ENCODE measurements around the gene SHKBP1.

SHKBP1 gene

GRCh38 chr19:40601134-40601974, 24.7 kb downstream of the SHKBP1 start, which contains the start of gene LTBP4:
Gene LTBP4, plus strand, starts transcription at chr19:40601369. Its CDS starts 19 bp downstream, at chr19:40601388.
- no peak for DNase-seq

DNA sequence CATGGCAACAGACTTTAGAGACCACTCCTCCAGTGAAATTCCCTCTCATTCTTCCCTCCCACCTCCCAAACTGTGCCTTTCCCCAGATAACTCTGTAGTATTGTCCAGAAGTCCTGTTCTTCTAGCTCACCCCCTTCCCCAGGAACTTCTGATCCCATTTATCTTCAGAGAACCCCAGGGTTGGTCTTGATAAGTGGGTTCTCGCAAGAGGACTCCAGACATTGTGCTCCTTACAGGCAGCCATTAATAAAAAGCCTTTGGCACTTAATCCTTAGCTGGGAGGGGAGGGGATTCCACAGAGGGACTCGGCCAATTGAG, 26.4 kb downstream of the SHKBP1 start:
- DNase-seq: no peak

DNA sequence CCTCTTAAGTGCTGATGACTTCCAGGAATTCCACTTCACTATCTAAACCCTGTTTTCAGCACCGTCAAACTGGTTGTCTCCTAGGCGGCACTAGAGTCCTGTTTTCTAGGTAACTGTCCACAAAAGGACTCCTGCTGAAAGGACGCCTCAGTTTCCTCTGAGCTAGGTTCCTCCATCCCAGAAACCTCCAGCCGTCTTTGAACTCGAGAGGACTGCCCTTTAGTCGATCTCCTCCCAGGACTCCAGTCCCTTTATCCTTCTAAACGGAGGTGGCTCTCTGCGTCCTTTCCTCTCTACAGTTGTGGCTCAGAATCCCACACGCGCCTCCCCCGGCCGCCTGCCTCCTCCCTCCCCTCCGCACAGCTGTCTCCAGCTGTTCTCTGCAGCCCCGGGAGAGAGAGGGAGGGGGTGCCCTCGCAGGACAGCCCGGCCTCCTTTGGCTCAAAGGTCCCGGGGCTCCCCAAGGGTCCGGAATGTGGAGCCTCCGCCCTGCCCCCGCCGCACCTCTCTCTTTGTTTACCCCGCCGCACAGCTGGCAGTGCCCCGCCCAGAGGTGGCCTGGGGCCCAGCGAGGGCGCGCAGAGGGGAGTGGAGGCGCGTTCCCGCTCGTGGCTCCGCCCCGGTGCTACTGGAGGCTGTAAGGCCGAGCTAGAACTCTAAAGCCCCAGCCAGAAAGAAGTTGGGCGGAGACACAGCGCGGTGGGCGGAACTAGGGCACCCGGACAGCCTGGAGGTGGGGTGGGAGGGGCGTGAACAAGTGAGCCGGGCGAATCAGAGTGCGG, 26.9 kb downstream of the SHKBP1 start:
- DNase-seq: peak; percentile 87

DNA sequence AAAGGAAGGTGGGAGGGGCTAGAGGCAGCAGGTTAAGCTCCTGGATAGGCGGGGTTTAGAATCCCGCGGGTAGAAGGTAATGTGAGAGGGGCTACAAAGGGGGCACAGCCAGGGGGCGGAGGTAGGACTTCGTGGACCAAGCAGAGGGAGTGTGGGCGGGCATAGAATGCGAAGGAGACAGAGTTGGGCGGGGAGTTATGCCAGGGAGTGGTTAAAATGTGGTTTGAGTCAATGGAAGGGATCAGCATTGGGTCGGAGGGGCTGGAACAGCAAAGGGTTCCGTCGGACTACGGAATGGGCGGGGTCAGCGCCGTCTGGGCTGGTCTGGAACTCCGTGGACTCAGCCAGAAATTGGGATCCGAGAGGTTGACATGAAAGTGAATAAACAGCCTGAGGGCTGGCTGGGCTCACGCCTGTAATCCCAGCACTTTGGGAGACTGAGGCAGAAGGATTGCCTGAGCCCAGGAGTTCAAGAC, 27.5 kb downstream of the SHKBP1 start:
- DNase-seq: no peak

DNA sequence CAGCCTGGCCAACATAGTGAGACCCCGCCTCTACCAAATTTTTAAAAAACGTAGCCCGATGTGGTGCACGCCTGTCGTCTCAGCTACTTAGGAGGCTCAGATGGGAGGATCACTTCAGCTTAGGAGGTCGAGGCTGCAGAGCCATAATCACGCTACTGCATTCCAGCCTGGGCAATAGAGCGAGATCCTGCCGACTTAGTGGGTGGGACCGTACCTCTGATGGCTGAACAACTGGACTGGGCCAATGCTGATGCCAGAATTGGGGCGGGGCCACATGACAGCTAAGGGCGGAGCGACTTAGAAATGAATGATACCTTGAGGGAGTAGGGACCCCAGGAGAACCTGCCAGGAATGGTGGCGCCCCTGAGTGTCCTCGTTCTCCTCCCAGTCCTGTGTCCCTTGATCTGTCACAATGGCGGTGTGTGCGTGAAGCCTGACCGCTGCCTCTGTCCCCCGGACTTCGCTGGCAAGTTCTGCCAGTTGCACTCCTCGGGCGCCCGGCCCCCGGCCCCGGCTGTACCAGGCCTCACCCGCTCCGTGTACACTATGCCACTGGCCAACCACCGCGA, 28.1 kb downstream of the SHKBP1 start:
- DNase-seq: no peak

GRCh38 chr19:40605216-40605971, 28.7 kb downstream of the SHKBP1 start:
- peak; percentile 31 for DNase-seq

DNA sequence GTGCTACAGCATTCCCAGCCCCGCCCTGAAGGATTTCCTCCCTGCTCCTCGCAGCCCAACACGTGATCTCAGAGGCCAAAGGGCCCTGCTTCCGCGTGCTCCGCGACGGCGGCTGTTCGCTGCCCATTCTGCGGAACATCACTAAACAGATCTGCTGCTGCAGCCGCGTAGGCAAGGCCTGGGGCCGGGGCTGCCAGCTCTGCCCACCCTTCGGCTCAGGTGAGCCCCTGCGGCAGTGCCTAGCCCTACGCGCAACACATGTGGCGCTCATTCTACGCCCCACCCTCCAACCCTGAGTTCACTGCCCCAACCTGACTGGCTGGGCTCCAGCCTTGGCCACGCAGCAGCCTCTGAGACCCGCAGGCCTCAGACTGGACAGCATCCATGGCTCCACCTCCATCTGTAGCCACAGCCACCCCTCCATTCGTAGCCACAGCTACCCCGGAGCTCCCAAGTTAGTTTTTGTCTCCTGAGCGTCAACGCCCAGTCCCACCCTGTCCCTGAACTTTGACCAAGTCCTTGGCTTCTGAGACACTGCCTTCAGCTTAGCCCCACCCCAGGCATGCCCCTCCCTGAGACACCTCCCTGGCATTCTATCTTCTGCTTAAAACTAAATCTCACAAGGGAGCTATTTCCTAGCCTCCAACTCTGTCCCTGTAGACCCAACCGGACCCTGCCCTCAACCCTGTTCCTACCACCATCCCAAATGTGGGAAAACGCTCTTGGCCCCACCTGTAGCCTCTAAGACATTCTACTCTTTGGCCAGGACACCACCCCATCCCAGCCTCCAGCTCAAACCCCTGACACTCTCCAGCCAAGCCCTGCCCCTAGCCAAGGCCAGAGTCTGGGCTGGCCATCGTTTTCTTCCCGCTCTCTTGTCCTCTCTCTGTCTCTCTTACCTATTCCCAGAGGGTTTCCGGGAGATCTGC, 30.9 kb downstream of the SHKBP1 start:
- no peak for DNase-seq

DNA sequence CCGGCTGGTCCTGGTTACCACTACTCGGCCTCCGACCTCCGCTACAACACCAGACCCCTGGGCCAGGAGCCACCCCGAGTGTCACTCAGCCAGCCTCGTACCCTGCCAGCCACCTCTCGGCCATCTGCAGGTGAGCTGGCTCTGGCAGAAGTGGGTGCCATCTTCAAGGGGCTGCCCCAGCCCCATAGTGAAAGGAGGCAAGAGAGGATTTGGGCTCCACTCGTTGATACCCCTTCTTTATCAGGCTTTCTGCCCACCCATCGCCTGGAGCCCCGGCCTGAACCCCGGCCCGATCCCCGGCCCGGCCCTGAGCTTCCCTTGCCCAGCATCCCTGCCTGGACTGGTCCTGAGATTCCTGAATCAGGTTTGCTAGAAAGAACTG, 31.6 kb downstream of the SHKBP1 start:
- DNase-seq: no peak

- DNase-seq: no peak
These were observed 32.3 kb downstream of the SHKBP1 start for GRCh38 chr19:40608957-40609356.

GRCh38 chr19:40609561-40610395, 33.1 kb downstream of the SHKBP1 start:
- DNase-seq: peak; percentile 57

DNA sequence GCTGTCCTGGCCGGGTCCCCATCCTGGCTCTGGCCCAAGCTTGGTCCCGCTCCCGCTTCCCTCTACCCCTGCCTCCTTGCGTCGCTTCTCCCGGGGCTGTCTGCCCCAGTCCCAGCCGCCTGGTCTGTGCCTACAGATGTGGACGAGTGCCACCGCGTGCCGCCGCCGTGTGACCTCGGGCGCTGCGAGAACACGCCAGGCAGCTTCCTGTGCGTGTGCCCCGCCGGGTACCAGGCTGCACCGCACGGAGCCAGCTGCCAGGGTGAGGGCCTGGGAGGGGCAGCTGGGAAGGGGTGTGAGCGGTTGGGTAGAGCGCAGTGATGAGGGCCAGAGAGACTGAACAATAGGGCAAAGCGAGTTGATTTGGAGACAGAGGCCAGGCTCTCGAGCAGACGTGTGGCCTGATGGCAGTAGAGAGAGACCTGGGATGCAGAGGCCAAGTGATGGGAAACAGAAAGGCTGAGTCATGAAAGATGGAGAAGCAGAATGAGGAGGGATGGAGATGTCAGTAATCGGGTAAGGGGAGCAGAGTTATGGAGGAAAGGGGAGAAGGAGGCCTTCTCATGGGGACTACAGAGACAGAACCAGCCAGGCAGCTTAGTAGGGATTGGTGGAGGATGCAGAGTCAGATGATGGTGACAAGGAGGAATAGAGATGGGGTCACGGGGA, 33.9 kb downstream of the SHKBP1 start:
- DNase-seq: peak; percentile 7

DNA sequence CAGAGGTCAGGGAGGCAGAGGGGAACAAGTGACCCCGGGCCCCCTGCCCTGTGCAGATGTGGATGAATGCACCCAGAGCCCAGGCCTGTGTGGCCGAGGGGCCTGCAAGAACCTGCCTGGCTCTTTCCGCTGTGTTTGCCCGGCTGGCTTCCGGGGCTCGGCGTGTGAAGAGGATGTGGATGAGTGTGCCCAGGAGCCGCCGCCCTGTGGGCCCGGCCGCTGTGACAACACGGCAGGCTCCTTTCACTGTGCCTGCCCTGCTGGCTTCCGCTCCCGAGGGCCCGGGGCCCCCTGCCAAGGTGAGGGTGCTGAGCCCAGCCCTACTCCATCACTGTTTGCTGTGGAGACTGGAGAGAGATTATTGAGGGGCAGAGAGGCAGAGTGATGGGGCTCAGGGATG, 34.4 kb downstream of the SHKBP1 start:
- no peak for DNase-seq

GRCh38 chr19:40611900-40612698, 35.4 kb downstream of the SHKBP1 start:
- DNase-seq: no peak

GRCh38 chr19:40612831-40613689, 36.4 kb downstream of the SHKBP1 start:
- DNase-seq: no peak

GRCh38 chr19:40613690-40614621, 37.3 kb downstream of the SHKBP1 start:
- no peak for DNase-seq

DNA sequence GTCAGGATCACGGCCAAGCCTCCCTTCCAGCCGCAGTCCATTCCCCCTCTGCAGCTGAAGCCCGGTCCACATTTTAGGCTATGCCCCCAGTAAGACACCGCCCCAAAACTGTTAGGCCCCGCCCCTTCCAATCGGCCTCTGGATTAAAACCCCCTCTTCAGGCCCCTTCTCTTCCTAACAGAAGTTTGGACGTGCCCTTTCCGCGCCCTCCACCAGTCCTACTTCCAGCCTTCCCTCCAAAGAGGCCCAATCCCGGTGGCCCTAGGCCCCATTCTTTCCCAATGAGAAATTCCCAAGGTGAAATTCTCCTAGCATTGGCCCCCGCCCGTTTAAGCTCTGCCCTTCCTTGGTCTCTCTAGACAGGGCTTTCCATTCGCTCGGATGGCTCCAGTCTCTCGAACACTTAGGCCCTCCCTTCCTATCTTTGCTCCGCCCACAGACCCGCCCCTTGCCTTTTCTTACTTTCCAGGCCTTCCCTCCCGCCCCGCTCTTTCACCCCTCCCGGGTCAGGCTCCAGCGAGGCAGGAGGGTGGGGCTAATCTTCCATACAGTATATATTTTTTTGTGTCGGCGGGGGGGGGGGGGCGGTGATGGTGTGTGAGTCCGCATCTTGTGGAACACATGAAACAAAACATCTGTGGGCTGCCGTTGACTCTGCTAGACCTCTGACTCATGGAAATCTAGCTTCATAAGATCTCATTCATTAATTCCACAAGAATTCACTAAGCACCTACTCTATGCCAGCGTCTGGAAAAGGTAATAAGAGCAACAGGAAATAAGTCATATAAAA, 38.1 kb downstream of the SHKBP1 start:
- no peak for DNase-seq
